Measurements from ENCODE around the gene TRIM65.

- no peak for TF ChIP-seq ZNF878 (CRISPR knock-in tag; IDR thresholded peaks at IDR 0.05)
- no peak for TF ChIP-seq SRF (IDR thresholded peaks at IDR 0.05; ENCODE audit: low read depth, low read length)
- no peak for TF ChIP-seq ZBTB34 (CRISPR knock-in tag; IDR thresholded peaks at IDR 0.05)
- 0 out of 2 replicates have a peak, but pooled peaks have one; percentile 6 for TF ChIP-seq CTCF (CRISPR knock-in tag; IDR thresholded peaks at IDR 0.05)
- no peak for TF ChIP-seq USF2 (IDR thresholded peaks at IDR 0.05; ENCODE audit: low read depth, low read length)
- no peak for TF ChIP-seq USF2 (CRISPR knock-in tag; IDR thresholded peaks at IDR 0.05; ENCODE audit: borderline replicate concordance)
Measured at GRCh38 chr17:75845933-75846691, 50.6 kb downstream of the TRIM65 start.

All from HepG2 (cell line).